EH (cell line): ENCODE data around the gene OSBPL2.

ENCODE experiments used
- DNase-seq: peaks from one replicate; pipeline ENCODE4 v3.0.0-alpha.2; 2015; ENCODE audit warnings: low read depth

Gene OSBPL2

DNA sequence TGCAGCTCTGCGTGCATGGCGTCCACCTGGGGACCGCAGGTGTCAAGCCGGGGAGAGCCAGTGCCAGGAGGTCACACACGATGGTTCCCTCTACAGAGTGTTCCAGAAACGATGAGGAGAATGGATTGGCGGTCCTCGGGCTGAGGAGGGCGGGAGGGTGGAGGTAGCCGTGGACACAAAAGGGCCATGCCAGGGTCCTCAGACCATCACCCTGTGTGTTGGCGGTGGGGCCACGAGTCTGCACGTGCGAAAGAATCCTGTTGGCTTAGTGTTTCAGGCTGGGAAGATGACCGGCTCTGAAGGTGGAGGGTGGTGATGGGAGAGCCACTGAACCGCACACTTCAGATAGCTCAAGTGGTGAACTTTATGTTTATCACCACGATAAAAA, 31.9 kb upstream of the OSBPL2 start:
- DNase-seq = no peak

DNA sequence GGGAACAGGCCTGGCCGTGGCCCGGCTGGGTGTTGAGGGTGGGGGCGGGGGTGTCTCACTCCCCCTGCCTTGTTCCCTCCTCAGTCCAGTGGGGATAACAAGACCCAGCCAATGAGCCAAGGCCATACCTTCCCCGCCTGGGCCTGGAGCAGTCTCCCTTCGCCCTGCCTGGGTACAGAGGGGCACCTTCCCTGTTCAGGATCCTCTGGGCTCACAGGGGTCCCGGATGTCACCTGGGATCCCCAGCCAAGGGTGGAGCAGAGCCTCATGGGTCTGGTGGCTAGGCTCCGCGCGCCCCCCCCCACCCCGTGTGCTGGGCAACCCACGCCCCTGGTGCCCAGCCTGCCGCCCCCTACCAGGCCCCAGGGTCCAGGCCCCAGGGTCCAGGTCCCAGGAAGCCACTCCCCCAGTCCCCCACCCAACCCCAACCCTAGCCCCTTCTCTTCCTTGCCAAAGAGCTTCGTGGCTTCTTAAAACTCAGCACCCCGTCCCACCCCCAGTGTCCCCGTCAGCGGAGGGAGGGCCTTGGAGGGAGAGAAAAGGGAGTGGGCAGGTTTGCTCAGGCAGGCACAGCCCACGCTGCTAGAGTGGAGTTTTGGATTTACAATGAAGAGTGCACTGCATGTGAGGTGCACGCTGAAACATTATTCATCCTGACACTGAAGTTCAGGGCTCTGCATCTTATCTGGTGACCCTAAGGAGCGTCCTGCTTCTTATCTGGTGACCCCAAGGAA, 30.1 kb upstream of the OSBPL2 start:
- no peak for DNase-seq

DNA sequence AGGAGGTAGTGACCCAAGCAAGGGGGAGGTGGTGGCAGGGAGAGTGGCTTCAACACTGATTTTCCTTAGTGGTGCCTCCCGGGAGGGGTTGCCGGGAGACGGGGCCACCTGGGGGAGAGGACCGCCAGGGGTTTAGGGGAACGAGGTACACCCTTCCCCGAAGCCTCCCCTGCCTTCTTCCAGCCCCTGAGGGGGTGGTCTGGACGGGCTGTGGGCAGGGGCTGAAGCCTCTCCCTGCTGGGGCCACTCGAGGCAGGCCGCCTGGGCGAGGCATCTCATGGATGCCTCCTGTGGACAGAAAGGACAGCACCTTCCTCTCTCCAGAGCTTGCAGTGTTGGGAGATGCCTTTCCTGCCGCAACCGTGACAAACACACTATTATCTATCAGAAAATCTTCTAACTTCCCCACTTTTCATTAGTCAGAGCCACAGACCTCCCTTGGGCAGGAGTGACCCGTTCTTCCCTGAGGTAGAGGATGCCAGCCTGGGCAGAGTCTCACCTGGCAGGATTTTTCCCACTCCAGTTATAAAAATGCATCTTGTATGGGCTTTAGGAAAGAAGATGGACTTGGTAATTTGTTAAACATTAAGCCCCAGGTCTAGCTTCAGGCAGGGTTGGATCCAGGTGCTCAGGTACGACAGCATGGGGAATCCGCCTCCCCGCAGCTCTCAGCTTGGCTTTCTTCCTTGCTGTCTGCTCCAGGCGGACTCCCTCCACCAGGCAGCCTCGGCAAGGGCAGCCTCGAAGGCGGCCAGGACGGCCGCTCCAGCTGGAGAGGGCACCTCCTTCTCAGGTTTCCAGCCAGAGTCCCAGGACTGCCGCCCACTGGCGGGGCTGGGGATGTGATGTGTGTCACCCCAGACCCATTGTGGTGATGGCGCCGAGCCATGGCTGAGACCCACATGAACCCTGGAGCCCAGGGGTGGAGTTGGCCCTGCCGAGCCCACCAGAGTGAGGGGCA, 29.2 kb upstream of the OSBPL2 start:
- peak; percentile 30 for DNase-seq

DNA sequence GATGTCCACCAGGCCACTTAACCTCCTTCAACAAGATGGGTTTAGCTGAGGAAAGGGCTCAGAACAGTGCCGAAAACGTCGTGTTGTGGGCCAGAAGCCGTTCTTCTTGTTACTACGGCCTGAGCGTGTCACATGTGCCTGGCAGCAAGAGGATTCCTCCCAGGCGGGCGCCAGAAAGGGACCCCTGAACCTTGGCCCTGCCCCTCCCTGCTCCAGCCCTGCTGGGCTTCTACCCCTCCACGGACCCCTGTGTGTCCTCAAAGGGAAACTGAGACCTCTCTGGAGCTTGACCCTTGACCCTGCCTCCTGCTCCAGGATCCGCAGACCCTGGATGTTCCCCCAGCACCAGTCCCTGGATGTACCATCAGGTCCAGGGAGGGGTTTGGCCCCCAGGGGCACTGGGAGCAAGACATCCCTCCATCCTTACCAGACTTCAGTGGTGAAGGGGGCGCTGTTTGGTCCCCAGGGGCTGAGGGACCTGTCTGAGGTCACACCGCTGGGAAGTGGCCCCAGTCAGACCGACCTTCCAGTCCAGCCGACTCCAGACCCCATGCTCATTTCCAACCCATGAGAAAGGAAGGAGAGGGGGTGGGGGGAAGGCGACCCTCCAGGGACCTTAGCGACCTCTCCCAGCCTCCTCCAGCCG, 28.3 kb upstream of the OSBPL2 start:
- no peak for DNase-seq

DNA sequence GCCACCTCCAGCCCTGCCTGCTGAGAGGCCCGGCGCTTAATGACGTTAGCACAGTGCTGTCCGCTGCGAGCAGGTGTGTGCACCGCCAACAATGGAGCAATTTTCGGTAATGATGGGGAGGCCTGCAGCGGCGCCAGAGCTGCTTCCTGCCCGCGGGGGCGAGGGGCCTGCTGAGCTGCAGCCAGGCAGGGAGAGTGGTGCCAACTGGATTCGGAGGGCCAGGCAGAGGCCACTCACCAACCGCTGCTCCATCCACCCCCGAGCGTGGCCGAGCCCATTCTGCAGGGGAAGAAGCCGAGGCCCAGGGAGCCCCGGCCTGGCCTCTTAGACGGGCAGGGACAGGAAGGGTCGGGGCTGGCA, 27.8 kb upstream of the OSBPL2 start:
- no peak for DNase-seq

DNA sequence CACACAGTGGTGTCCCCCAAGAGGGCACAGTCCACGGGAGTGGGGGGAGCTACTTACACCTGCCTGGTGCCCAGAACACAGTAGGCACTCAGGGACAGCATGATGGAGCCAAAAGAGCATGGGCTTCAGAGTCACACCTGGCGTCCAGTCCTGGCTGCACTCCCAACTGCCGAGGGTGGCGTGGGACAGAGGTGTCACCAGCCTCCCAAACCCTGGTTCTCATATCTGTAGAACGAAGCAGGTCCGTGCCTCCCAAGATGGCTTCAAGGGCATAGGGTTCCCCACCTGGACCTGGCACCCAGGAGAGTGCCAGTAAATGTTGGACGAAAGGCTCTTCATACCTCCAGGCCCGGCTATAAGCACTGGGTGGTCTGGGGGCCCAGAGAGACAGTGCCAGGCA, 27.1 kb upstream of the OSBPL2 start:
- no peak for DNase-seq

DNA sequence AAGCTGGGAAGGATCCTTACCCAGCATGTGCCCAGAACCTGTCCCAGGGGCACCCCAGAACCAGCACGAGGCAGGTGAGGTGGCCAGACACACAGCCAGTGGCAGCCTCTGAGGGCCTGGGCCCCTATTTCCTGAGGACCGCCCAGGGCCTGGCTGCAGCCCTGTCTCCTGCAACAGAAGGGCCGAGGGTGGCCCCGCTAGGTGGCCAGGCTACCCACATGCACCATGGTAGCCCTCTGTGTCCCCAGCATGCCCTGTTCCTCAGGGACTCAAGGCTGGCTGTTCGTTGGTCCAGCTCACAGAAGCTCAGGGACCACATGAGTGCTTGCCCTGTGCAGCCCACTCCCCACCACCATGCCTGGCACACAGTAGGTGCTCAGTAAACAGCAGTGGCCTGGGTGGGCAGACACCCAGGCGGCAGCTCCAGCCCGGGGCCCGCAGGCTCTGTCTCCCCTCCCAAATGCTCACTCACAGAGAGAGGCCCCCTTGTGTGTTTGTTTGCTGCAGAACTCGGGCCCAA, 26.5 kb upstream of the OSBPL2 start:
- no peak for DNase-seq

DNA sequence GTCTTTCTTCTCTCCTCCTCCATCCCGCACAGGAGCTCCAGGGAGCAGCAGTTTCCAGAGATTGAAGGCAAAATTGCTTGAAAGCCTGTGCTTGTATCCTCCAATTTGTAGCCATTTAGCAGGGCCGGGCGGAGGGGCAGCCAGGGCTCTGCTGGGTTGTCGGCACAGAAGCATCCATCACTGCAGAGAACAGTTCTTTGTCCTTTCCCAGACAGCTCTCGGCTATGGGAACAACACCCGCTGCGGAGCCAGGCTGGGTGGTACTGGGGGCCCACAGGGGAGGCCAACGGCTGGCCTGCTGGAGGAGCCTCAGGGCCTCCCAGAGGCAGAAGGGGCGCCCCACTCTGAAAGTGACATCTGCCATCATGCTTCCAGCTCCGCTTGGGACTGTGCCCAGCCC, 26.0 kb upstream of the OSBPL2 start:
- no peak for DNase-seq

DNA sequence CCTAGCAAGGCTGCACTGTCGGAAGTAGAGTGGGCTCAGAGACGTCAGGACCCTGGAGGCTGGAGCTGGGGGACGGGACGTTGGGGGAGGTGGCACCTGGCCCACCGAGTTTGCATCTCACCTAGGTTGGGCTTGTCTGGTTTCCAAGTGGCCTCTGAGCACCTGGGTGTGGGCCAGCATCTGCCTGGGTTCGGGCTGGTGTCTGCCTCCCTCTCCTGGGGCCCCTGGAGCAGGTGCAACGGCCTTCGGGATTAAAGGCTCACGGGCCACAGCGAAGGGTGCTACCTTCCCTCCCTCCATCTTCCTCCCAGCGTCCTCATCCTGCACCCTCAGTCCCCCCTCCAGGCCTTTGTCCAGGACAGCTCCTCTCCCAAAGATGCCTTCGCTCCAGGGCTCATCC, 24.3 kb upstream of the OSBPL2 start:
- DNase-seq = no peak

DNA sequence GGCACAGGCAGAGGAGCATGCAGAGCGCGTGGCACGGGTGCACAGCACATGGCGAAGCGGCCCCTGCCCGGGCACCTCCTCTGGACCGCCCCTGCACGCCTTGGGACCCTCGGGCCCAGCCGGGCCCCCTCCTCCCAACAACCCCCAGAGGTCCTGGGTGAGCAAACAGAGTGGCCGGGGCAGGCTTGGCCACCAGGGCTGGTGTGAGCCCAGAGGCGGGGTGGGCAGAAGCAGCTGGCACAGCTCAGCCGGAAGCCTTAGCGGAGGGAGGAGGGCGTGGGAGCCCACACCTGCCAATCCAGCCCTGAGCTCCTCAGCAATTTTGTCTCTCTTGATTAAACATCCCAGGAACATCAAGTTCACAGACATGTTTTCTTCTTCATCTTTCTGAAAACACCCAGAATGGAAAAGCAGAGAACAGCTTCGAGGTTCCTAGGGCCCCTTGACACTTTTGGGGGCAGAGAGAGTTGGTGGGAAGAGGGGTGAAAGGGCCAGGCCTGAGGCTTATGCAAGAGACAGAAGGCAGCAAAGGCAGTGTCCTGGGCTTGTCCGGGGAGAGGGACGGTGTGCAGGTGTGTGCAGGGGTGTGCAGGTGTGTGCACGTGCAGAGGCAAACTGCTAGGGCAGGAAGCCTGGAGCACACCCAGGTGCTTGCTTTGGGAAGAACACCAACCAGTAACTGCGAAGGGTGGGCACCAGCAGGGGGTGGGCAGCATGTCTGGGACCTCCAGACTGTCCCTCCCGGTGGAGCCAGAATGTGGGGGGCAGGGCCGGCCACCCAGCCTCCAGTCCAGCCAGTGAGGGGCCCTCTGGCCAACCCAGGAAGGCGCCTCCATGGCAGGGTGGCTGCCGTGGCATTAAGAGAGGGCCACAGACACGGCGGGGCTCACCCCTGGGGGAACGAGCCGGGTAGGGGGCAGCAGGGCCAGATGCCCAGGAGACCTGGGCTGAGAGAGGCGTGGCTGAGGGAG, 23.0 kb upstream of the OSBPL2 start:
- DNase-seq = no peak

DNA sequence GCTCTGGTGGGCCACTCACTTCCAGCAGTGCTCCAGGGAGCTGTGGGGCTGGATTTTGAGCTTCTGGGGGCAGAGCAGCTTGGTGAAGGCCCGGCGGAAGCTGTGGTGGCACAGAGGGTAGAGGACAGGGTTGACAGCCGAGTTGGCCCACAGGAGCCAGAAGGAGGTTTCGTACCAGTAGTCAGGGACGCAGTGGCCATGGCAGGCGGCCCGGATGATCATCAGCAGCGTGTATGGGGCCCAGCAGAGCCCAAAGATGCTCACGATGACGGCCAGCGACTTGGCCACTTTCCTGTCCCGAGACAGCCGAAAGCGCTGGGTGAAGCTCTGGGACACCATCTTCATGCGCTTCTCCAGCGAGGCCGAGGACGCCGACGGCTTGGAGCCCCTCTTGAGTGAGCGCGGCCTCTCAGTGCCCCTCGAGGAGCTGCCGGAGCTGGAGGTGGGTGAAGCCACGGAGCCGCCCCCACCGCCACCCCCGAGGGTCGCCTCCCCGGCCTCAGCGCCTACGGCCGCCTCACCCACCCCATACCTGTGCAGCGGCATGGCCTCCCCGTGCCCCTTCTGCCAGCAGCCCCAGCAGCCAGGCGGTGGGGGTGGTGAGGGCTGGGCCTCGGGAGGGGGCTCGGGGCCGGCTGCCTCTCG, 22.2 kb upstream of the OSBPL2 start:
- no peak for DNase-seq

DNA sequence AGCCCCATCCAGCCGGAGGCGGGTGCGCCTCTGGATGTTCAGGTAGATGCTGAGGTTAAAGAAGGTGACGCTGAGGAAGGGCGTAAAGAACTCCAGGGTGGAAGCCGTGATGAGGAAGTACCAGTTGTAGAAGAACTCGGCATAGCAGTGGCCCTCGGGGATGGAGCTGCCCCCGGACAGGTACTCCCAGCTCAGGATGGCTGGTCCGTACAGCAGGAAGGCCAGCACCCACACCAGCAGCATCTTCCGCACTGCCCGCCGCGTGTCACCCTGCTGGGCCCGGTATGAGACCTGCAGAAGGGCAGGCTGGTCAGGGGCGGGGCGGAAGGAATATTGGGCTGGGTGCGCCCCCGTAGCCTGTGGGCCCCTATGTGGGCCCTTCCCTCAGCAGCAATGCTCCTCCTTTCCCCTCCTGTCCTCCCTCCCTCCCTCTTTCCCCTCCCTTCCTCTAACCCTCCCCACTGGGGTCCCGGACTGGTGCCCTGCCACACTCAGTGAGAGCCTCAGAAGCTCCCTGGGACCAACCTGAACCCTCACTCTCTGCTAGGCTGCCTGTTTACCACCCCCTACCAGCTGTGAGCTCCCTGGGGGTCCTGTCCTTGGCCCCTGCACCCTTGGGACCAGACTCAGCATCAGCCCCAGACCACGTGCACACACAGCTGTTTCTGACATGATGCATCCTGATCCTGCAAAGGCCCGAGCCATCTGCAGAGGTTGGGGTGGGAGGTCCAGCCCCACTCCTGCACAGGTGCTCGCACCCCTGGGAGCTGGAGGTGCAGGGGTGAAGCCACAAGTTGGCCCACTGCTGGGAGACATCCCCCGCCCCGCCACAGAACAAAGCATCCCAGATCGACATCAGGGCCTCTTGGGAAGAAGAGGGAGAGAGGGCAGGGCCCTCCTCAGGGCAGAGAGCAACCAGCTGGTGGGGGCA, 21.4 kb upstream of the OSBPL2 start:
- no peak for DNase-seq

DNA sequence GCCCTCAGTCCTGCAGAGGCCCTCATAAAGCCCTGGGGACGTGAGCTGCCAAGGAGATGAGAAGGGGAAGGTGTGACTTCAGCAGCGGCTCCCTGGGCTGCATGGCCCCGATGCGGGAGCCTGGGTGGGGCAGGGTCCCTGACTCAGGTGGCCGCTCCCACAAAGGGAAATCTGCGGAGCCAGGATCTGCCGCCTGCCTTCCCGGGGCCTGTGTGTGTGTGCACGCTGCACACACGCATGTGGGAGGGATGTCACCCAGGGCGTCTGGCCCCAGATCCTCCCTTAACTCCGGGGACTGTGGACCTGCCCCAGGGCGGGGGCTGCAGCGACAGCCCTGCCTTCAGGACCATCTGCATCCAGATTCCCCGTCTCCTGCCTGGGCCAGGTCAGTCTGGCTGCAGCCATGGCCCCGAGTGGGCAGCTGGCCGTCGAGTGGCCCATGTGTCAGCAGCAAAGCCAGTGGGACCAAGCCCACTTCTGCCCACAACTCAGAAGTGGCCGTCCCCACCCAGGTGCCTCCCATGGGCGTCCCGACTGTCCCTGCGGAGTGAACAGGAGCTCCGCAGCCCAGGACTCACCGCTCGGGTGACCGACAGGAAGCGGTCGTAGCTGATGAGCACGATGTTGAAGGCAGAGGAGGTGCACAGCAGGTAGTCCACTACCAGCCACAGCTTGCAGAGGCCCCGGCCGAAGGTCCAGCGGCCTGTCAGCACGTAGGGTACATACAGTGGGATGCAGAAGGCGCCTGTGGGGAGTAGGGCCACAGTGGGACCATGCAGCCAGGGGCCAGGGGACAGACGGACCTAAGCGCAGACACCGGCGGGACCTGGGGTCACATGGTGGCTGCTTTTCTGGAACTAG, 20.2 kb upstream of the OSBPL2 start:
- DNase-seq = no peak

DNA sequence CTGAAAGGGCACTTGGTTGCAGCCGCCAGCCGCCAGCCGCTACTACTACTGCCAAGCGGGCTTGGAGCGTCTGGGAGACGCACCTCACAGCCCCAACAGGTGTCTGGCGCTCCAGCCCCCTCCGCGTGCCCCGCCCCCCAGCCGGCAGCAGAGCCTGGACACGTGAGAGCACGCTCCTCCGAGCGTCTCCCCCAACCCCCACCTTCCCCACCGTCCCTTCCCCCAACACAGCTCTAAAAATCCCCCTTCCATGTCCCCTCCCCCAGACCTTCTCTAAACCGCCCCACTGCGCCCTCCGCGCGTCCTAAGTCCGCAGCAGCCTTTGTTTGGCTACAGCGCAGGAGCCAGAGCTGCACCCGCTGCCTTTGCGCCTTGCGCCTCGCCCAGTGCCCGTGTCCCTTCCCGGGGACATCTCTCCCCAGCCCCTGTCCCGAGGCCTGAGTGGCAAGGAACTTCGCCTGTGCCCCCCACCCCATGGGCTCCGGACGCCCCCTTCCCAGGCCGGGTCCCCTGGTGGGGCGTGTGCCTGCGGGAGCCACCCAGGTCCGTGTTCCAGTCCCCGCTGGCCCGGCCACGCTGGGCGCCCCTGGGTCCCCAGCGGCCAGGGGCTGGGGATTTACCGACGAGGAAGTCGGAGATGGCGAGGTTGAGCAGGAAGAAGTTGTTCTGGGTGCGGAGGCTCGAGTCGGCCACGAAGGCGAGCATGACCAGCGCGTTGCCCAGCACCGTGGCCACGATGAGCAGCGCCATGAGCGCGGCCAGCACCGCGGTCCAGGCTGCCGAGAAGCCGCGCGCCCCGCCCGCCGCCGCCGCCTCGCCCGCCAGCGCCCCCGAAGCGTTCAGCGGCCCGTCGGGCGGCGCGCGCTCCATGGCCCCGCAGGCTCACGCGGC, 19.0 kb upstream of the OSBPL2 start:
- DNase-seq = no peak

DNA sequence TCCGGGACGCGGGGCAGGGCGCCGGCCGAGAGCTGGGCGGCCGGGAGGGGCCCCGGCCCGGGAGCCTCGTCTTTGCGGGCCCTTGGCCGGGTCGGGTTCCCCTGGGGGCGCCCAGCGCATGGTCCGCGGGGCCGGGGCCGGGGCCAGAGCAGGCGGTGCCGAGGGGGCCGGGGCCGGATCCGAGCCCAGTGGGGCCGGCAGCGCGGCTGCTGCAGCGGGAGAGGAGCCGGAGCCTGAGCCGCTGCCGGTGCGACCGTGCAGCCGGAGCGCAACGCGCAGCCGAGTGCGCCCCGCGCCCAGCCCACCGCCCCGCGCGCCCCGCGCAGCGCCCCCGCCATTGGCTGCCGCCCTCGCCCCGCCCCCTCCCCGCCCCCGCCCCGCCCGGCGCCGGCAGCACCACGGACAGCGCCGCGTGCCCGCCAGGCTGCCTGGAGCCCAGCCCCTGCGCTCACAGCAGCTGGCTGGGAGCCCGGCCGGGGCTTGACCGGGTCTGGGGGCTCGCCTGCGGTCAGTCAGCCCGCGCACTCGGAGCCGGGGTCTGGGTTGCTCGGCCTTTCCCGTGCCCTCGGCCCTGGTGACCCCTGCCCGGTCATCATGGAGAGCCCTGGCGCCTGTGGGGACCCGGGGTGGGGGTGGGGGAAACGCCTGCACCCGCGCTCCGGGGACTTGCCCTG, 18.2 kb upstream of the OSBPL2 start, which contains the start of gene HRH3:
Gene HRH3 (minus strand): TSS at position 287 of the 674 bp plus-strand sequence. CDS start 308 bp downstream, outside the sequence.
- DNase-seq = peak; percentile 47

DNA sequence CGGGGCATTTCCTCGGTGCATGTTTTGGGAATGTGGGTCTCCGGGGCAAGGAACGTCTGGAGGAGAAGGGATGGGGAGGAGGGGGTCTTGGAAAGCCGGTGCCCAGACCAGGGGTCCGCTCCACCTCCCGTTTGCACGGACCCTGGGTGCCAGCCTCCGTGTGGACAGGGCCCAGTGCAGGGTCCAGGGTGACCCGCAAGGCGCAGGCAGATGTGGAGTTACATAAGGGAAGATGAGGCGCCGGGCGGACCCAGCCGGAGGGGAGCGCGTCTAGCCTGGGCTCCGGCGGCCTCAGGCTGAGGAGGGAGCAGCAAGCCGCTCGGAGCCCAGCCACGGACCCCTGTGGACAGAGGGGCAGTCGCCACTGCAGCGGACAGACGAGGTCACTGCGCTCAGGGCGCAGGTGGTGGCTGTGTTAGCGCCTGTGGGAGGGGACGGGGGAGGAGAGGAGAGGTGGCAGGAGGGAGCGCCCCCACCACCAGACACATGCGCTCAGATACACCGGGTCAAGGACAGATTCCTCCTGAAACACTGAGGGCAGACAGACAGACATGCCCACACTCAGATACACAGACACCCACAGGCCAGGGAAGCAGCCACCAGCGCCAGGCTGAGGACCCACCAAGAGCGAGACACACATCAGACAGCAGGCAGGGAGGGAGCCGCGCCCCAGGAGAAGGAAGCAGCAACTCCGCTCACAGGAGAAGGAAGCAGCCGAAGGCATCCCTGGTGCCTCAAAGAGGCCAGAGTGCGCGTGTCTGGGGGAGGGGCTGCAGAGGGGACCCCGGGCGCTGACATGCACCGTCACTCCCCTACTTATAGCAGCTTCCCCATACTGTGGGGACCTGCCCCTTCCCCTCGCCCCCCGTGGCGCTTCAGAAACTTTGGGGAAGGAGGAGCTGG, 17.4 kb upstream of the OSBPL2 start:
- DNase-seq = no peak
